K562 (cell line): ENCODE data around the gene SHLD1. TPM values are rescaled to one million over a fixed set of nuclear protein-coding genes. Genes with fewer than 3 reads are reported as not detected.

Source experiments
- NCOA1 ChIP-seq: fragments of 450-650 bp; IDR thresholded peaks from 2 replicates; pipeline ENCODE4 v1.6.1; 2016; ENCODE audit warnings: low read depth
- PHTF2 ChIP-seq: fragments of 250-450 bp; sonication (Bioruptor Pico); IDR thresholded peaks from 2 replicates; pipeline ENCODE4 v1.5.0; 2021; ENCODE audit warnings: mild to moderate bottlenecking
- RBM22 ChIP-seq: fragments of 200-400 bp; formaldehyde crosslinking; IDR thresholded peaks from 2 replicates; pipeline ENCODE4 v1.6.1; 2018; ENCODE audit warnings: low read length, low read depth; ENCODE audit not compliant: poor library complexity, severe bottlenecking
- RREB1 ChIP-seq: fragments of 250-450 bp; sonication (Bioruptor Pico); IDR thresholded peaks from 2 replicates; pipeline ENCODE4 v1.4.0; 2020
- ZNF124 ChIP-seq: sonication (generic); formaldehyde crosslinking; IDR thresholded peaks from 2 replicates; pipeline ENCODE4 v1.8.1; 2022; ENCODE audit warnings: missing genetic modification reagents
- ZNF133 ChIP-seq: fragments of 250-450 bp; sonication (Bioruptor Pico); IDR thresholded peaks from 2 replicates; pipeline ENCODE4 v1.4.0; 2020; ENCODE audit warnings: mild to moderate bottlenecking
- ZNF445 ChIP-seq: fragments of 250-450 bp; sonication (Bioruptor Pico); IDR thresholded peaks from 2 replicates; pipeline ENCODE4 v1.4.0; 2020; ENCODE audit warnings: low read depth, mild to moderate bottlenecking, moderate library complexity
- ZSCAN32 ChIP-seq: fragments of 450-650 bp; formaldehyde crosslinking; IDR thresholded peaks from 2 replicates; pipeline ENCODE4 v1.4.0; 2020; ENCODE audit warnings: mild to moderate bottlenecking, moderate library complexity
- polyA plus RNA-seq, 8 experiments: library from polyadenylated mRNA; depleted of rRNA in 4 of 8; stranded (reverse) in 5 of 8; unstranded in 3 of 8; fragments of >200 nt; fragmentation: Nextera tagmentation in 2 of 8; fragmentation: Illumina TruSeq in 1 of 8; extraction: Ambion mirVana in 2 of 8; extraction: Trizol in 1 of 8; gene quantifications; 2 replicates each; pipeline versions ENCODE4 v1.2.1 to v1.2.3, GENCODE V29; 2011 to 2014; ENCODE audit warnings: inconsistent platforms in 1 of 8, missing spikeins in 1 of 8
- total RNA-seq, 7 experiments: library from RNA; depleted of rRNA in 6 of 7; stranded (reverse); fragments of >200 nt in 6 of 7; fragmentation: Illumina TruSeq in 2 of 7; extraction: Trizol in 2 of 7; gene quantifications; 2 replicates each; pipeline versions ENCODE4 v1.2.1 to v1.2.3, GENCODE V29; 2011 to 2021; ENCODE audit warnings: low replicate concordance in 1 of 7

Gene SHLD1
- total and polyA plus RNA-seq, 9 of the 15 experiments (the other 6 are each of a cell fraction or from before 2014, with no cell fraction given) = 3.7 to 21.6 (median 8.2) TPM

- TF ChIP-seq ZNF124 (CRISPR knock-in tag) = no peak
- TF ChIP-seq ZSCAN32 = no peak
- TF ChIP-seq ZNF445 (CRISPR knock-in tag) = no peak
- TF ChIP-seq RREB1 (CRISPR knock-in tag) = no peak
- no peak for TF ChIP-seq ZNF133 (CRISPR knock-in tag)
- peak; percentile 68; the same call in 1 of the 2 replicates for TF ChIP-seq NCOA1
- no peak for TF ChIP-seq RBM22
- TF ChIP-seq PHTF2 (CRISPR knock-in tag) = no peak
- TF ChIP-seq, all 486 proteins: peak for 47
Observed at GRCh38 chr20:5741089-5741488, 9.1 kb upstream of the SHLD1 start (continued).
